GM21381 (cell line): ENCODE measurements around the gene MTIF3.

Experiments
- ATAC-seq: cut with Tn5 transposase; IDR thresholded peaks from one replicate; pipeline ENCODE4 v1.9.1; 2021; ENCODE audit warnings: mild to moderate bottlenecking, moderate library complexity; ENCODE audit not compliant: unreplicated experiment

The MTIF3 gene

DNA sequence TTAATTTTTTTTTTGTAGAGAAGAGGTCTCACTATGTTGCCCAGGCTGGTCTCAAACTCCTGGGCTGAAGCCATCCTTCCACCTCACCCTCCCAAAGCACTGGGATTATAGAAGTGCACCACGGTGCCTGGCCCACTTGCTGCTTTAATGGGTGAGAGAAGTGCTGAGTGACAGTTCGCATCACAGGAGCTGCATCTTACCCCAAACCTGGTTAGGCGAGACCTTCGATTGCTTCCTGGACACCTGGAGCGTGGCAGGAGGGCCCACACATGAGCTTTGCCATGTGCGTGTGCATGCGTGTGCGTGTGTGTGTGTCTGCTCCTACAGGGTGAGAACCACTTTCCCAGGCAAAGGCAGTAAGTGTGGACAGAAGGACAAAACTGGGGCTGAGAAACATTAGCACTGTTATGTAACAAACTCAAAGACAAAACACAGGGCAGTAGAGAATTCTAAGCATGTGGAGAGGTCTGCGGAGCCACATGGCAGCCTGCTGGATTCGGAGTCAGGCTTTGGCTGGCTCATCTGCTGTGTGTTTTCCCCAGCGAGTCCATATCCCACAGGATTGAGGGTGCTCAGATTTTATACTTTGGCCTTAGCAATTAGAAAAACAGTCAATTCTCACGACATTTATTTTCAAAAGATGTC lies 11.7 kb upstream of the MTIF3 start:
- no peak for ATAC-seq

- no peak for ATAC-seq
Measured at GRCh38 chr13:27455331-27455855, 5.0 kb upstream of the MTIF3 start.

- no peak for ATAC-seq
Measured at GRCh38 chr13:27450921-27451471, 632 bp upstream of the MTIF3 start.

GRCh38 chr13:27449081-27449603 lies 1.2 kb downstream of the MTIF3 start:
- ATAC-seq: no peak

DNA sequence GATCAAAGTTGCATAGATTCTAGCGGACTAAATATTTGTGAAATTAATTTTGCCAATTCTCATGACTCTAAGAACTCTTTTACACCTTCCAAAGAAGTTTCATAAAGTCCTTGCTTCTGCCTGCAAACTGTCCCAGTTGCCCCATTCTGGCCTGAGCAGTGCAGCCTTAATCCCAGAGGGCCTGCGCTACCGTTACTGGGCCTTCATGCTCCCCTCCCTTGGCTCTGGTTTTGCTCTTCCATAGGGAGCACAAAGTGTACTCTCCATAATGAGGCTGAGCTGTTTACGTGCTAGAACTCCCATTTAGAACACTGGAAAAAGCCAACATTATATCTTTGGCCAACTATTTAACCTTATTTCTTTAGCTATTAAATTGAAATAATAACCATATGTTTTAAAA lies 2.1 kb downstream of the MTIF3 start:
- ATAC-seq: no peak

- ATAC-seq: no peak
Measured at GRCh38 chr13:27446986-27447583, 3.3 kb downstream of the MTIF3 start.

DNA sequence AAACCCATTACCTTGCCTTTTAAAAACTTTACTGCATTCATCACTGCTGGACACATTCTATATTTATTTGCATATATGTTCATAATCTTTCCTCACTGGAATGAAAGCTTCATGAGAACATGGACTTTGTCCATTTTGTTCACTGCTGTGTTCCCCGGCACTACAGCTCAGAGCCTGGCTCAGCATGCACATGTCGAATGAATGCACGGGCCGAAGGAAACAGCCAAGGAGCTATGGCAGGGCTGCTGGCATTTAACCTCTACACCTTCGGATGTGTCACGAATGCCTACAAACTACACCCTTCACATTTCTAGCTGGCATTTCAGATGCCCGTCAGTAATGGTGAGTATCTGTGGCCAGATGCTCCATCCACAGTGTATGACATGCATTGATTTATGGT lies 7.6 kb downstream of the MTIF3 start:
- no peak for ATAC-seq

DNA sequence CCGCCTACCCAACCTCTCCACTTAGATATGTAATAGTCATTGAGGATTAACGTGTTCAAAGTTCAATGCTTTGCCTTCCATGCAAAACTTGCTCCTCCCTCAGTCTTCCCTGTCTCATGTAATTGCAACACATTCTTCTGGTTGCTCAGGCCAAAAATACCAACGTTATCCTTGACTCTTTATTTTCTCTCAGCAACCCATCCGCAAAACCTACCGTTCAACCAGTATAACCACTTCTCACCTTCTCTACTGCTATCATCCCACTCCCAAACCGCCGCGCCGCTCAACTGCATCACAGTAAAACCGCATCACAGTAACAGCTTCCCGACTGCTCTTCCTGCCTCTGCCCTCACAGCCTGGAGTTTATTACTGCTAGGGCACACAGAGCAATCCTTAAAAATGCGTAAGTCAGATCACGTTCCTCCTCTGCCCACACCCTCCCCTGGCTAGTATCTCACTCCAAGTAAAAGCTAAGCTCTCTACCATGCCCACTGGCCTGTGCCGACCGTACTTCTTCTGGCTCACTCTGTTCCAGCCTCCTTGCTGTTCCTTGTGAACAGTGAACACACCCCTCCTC lies 8.2 kb downstream of the MTIF3 start:
- no peak for ATAC-seq

DNA sequence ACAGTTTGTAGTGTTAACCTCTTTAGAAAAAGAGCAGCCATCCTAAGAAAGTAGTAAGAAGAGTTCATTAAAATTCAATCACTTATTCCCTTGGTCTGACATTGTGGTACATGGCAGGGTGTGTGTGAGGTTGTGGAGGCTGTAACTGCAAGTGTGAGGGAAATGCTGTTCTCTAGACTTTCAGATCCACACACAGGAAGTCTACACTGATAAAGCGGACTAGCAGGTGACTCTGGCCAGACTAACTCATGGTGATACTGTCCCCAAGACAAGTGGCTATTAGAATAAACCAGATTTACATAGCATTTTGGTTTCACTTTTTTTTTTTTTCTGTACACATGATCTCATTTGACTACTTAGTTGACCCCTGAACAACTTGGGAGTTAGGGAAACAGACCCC lies 10.0 kb downstream of the MTIF3 start:
- no peak for ATAC-seq

- no peak for ATAC-seq
Measured at GRCh38 chr13:27437126-27437525, 13.2 kb downstream of the MTIF3 start.

GRCh38 chr13:27432611-27433210 lies 17.7 kb downstream of the MTIF3 start:
- ATAC-seq: no peak

DNA sequence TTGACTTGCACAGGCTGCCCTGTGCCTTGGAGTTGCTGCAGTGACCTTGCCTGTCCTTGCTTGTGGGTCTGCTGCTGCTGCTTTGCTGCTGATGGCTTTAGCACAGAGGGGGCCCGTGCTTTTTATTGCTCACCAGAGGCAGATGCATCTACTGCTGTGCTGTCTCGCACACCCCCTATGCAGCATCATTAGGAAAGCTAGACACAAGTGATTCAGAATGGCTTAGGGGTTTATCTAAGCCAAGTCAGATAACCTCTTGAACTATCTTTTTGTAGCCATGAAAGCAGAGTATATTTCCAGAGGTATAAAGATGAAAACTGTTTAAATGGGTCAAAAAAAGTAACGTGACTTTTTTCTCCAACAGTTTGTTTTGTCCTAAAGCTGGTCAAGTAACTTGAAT lies 18.2 kb downstream of the MTIF3 start:
- ATAC-seq: no peak

- ATAC-seq: no peak
Measured at GRCh38 chr13:27428160-27428559, 22.2 kb downstream of the MTIF3 start.

- ATAC-seq: no peak
Measured at GRCh38 chr13:27427641-27428040, 22.7 kb downstream of the MTIF3 start.

GRCh38 chr13:27425918-27426630 lies 24.3 kb downstream of the MTIF3 start:
- peak; percentile 55 for ATAC-seq

- ATAC-seq: no peak
Measured at GRCh38 chr13:27425158-27425917, 25.0 kb downstream of the MTIF3 start.

GRCh38 chr13:27424246-27425157 lies 25.9 kb downstream of the MTIF3 start, which contains the start of gene GTF3A:
Gene GTF3A, plus strand, starts transcription at chr13:27424619.
- ATAC-seq: peak; percentile 68

DNA sequence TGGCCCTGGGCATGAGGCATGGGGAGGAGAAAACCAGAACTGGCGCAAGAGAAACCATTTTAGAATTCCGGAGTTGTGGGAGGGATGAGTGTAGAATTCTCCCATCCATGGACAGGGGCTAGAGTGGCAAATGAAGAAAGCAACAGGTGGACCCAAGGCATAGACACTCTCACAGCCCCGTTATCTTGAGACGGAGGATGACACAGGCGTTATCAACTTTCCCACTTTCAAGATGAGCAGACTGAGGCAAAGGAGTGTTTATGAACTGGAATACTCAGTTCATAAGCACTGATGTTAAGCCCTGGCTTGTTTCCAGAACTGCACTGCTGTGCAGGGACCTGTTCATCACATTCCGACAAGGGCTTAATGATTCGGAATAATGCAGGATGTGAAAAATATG lies 27.0 kb downstream of the MTIF3 start:
- no peak for ATAC-seq
